ENCODE measurements around the gene MFRP. TPM values are rescaled to one million over a fixed set of nuclear protein-coding genes. Genes with fewer than 3 reads are reported as not detected.

Gene MFRP
- polyA plus RNA-seq, 1 of the 3 experiments (the other 2 are of a cell fraction): not detected

DNA sequence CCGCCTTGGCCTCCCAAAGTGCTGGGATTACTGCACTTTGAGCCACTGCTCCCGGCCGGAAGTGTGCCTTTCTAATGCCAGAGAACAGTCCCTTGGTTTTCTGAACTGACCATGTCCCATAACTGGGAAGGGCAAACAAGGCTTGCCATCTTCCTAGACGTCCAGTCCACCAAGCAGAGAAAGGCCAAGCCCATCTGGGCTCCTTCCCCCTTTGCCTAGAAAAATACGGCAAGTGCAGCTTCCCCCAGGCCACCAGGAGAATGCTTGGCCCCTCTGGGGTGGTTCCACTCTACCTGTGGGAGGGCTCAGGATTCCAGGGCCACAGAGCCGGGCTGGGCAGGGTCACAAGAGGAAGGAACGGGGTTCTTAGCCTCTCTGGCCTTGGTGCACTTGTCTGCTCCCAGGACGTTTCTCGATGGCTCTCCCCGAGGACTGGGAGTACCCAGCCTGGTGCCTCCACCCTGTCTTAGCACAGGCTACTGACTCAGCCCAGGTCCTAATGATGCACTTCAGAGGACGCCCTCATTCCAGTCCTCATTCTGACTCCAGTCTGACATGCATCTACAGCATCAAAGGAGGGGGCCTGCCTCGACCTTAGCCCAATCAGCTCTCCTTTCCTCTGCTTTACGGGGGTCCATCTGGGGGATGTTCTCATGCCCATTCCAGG is 33.8 kb upstream of the MFRP start (continued):
- TF ChIP-seq, protein P1, sequence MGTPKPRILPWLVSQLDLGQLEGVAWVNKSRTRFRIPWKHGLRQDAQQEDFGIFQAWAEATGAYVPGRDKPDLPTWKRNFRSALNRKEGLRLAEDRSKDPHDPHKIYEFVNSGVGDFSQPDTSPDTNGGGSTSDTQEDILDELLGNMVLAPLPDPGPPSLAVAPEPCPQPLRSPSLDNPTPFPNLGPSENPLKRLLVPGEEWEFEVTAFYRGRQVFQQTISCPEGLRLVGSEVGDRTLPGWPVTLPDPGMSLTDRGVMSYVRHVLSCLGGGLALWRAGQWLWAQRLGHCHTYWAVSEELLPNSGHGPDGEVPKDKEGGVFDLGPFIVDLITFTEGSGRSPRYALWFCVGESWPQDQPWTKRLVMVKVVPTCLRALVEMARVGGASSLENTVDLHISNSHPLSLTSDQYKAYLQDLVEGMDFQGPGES (IDR thresholded peaks at IDR 0.05; ENCODE audit: low read depth, low read length): no peak
- no peak for TF ChIP-seq GABPA (IDR thresholded peaks at IDR 0.05; ENCODE audit: low read depth)
- TF ChIP-seq RXRA (IDR thresholded peaks at IDR 0.05; ENCODE audit: borderline replicate concordance, low read depth): no peak
- no peak for TF ChIP-seq RFX5 (IDR thresholded peaks at IDR 0.05; ENCODE audit: low read length)
- TF ChIP-seq POLR2AphosphoS5 (IDR thresholded peaks at IDR 0.05; ENCODE audit: low read depth, low read length): no peak
- no peak for TF ChIP-seq FOXJ3 (CRISPR knock-in tag; IDR thresholded peaks at IDR 0.05)
- TF ChIP-seq SMC3 (IDR thresholded peaks at IDR 0.05; ENCODE audit: low read depth, low read length): no peak
- TF ChIP-seq SIN3A (IDR thresholded peaks at IDR 0.05; ENCODE audit: borderline replicate concordance, low read depth, low read length): no peak

DNA sequence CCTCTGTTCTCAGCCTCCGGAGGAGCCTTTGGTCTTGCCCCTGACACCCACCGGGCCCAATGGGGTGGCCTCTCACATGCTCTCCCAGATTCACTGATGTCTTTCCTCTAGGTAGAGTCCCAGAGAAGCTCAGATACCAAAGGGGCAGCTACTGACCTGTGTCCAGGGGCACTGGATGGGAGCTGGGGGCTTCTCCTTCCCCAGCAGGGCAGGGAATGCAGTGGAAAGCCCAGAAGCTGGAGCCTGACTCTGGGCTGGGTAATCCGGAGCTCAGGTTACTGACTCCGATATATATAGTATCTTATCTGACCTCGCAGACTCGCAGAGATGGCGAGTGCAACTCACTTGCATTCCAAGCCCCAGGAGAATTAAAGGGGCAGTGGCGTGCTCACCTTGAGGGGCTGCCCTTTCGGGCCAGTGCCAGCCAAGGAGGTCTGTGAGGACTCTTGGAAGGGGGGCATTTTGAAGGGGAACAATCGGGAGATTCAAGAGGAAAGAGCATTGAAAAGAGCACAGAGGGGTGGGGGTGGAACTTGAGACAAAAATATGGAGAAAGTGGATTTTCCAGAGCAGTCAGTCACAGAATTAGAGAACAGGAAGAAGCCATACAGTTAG is 32.5 kb upstream of the MFRP start:
- peaks cover 4 to 66% of the 10 kb centered on the region in 2 experiments for H3K4me1 ChIP-seq (ENCODE audit: control insufficient read depth in 1 of 2, insufficient read depth in 2 of 2, low read depth in 1 of 2, low read length in 1 of 2)
- 67% methylated on average over 10 of the region's 10 CpGs for WGBS (ENCODE audit: low lambda C conversion rate)
- H2AFZ ChIP-seq (ENCODE audit: low read depth): no peak overlapping the region
- ChIA-PET CTCF (interaction anchor here (0.7 to 22.5 kb wide), 6 partner anchors 10 to 98 kb away, joined by 3 to 390 read pairs (median 4); no protein-coding TSS in a partner anchor), POLR2A (no interaction called here)
- no peaks in the 10 kb centered on the region for H4K20me1 ChIP-seq (ENCODE audit: insufficient read depth)
- H3K9me3 ChIP-seq: no peaks in the 10 kb centered on the region
- no peaks in the 10 kb centered on the region for H3F3A ChIP-seq (replicated peaks; ENCODE audit: insufficient read depth)
- TF ChIP-seq TEAD4 (IDR thresholded peaks at IDR 0.05; ENCODE audit: borderline replicate concordance, insufficient read depth) (no peak), GABPA (IDR thresholded peaks at IDR 0.05; ENCODE audit: low read depth) (no peak), MXI1 (IDR thresholded peaks at IDR 0.05; ENCODE audit: low read depth, low read length) (no peak), NFIC (IDR thresholded peaks at IDR 0.05; ENCODE audit: borderline replicate concordance) (no peak), POLR2AphosphoS5 (IDR thresholded peaks at IDR 0.05; ENCODE audit: low read depth, low read length) (no peak), RAD21 (IDR thresholded peaks at IDR 0.05; ENCODE audit: low read length) (no peak), RXRA (IDR thresholded peaks at IDR 0.05; ENCODE audit: borderline replicate concordance, low read depth) (no peak), JUND (IDR thresholded peaks at IDR 0.05) (no peak), ZBTB33 (IDR thresholded peaks at IDR 0.05; ENCODE audit: borderline replicate concordance, low read depth) (no peak), ELF1 (IDR thresholded peaks at IDR 0.05) (no peak), EZH2phosphoT487 (IDR thresholded peaks at IDR 0.05; ENCODE audit: borderline replicate concordance, low read depth) (no peak), GATA2 (CRISPR knock-in tag; IDR thresholded peaks at IDR 0.05) (no peak), TCF12 (IDR thresholded peaks at IDR 0.05) (no peak)
- TF ChIP-seq, protein P2, sequence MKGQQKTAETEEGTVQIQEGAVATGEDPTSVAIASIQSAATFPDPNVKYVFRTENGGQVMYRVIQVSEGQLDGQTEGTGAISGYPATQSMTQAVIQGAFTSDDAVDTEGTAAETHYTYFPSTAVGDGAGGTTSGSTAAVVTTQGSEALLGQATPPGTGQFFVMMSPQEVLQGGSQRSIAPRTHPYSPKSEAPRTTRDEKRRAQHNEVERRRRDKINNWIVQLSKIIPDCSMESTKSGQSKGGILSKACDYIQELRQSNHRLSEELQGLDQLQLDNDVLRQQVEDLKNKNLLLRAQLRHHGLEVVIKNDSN (IDR thresholded peaks at IDR 0.05; ENCODE audit: borderline replicate concordance, low read depth): no peak
- TF ChIP-seq, protein P3, sequence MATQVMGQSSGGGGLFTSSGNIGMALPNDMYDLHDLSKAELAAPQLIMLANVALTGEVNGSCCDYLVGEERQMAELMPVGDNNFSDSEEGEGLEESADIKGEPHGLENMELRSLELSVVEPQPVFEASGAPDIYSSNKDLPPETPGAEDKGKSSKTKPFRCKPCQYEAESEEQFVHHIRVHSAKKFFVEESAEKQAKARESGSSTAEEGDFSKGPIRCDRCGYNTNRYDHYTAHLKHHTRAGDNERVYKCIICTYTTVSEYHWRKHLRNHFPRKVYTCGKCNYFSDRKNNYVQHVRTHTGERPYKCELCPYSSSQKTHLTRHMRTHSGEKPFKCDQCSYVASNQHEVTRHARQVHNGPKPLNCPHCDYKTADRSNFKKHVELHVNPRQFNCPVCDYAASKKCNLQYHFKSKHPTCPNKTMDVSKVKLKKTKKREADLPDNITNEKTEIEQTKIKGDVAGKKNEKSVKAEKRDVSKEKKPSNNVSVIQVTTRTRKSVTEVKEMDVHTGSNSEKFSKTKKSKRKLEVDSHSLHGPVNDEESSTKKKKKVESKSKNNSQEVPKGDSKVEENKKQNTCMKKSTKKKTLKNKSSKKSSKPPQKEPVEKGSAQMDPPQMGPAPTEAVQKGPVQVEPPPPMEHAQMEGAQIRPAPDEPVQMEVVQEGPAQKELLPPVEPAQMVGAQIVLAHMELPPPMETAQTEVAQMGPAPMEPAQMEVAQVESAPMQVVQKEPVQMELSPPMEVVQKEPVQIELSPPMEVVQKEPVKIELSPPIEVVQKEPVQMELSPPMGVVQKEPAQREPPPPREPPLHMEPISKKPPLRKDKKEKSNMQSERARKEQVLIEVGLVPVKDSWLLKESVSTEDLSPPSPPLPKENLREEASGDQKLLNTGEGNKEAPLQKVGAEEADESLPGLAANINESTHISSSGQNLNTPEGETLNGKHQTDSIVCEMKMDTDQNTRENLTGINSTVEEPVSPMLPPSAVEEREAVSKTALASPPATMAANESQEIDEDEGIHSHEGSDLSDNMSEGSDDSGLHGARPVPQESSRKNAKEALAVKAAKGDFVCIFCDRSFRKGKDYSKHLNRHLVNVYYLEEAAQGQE (IDR thresholded peaks at IDR 0.05; ENCODE audit: low read depth, low read length): no peak
- TF ChIP-seq, protein P4, sequence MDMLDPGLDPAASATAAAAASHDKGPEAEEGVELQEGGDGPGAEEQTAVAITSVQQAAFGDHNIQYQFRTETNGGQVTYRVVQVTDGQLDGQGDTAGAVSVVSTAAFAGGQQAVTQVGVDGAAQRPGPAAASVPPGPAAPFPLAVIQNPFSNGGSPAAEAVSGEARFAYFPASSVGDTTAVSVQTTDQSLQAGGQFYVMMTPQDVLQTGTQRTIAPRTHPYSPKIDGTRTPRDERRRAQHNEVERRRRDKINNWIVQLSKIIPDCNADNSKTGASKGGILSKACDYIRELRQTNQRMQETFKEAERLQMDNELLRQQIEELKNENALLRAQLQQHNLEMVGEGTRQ (IDR thresholded peaks at IDR 0.05; ENCODE audit: borderline replicate concordance, low read depth, low read length): no peak
- H3K9ac ChIP-seq: no peak overlapping the region
- no peaks in the 10 kb centered on the region for H3K79me2 ChIP-seq (ENCODE audit: insufficient read depth)
- H3K9me2 ChIP-seq: no peaks in the 10 kb centered on the region
- H3K36me3 ChIP-seq (replicated peaks in 1 of 2; ENCODE audit: control insufficient read depth in 1 of 2, insufficient read depth in 2 of 2, low read length in 1 of 2): no peaks in the 10 kb centered on the region
- no peak for DNase-seq
- H3K27ac ChIP-seq (ENCODE audit: low read depth in 2 of 2, low read length in 1 of 2): peak overlapping the region in 1 of 2 experiments; percentile 34; a peak in 1 of 4 replicates
- no peak overlapping the region for H3K4me3 ChIP-seq (ENCODE audit: low read depth in 2 of 2, low read length in 1 of 2)
- no peaks in the 10 kb centered on the region for H3K27me3 ChIP-seq (ENCODE audit: insufficient read depth)
- no peak overlapping the region for H3K4me2 ChIP-seq
